H1 (cell line): Measurements from ENCODE around the gene DISC1. TPM values are rescaled to one million over a fixed set of nuclear protein-coding genes. Genes with fewer than 3 reads are reported as not detected.

Experiments
- CTCF ChIA-PET: fragments of 300-600 bp; sonication (Branson Sonifier 250); formaldehyde crosslinking; loops from one replicate; lab custom pipeline; 2021; ENCODE audit not compliant: partially characterized antibody; lab: Charles Lee
- POLR2A ChIA-PET: fragments of 300-600 bp; sonication (Branson Sonifier 250); formaldehyde crosslinking; loops from one replicate; lab custom pipeline; 2021; ENCODE audit warnings: inconsistent platforms; ENCODE audit not compliant: partially characterized antibody; lab: Charles Lee
- DNase-seq, 2 experiments: peaks; one replicate each; pipeline versions ENCODE4 v3.0.0 to v3.0.0-alpha.2; 2010 to 2022; ENCODE audit warnings: low spot score in 2 of 2, low read depth in 1 of 2, mixed read lengths in 1 of 2
- FAIRE-seq: peaks from 2 replicates; lab custom pipeline; 2011; peaks lifted over from hg19 to GRCh38; lab: Jason Lieb, UNC
- H2AFZ ChIP-seq: 2 replicates; pipeline ENCODE4 v1.8.1; 2012; ENCODE audit warnings: low read length, inconsistent platforms
- H2AK5ac ChIP-seq: 2 replicates; pipeline ENCODE4 v1.6.1; 2013; ENCODE audit warnings: low read depth, low read length
- H2BK120ac ChIP-seq: replicated peaks from 2 replicates; pipeline ENCODE3; 2013; ENCODE audit warnings: low read depth, low read length, inconsistent platforms
- H2BK12ac ChIP-seq: 2 replicates; pipeline ENCODE4 v1.6.1; 2013; ENCODE audit warnings: low read depth, low read length
- H2BK15ac ChIP-seq: 2 replicates; pipeline ENCODE4 v1.6.1; 2013; ENCODE audit warnings: low read length
- H2BK20ac ChIP-seq: 2 replicates; pipeline ENCODE4 v1.6.1; 2013; ENCODE audit warnings: low read length
- H2BK5ac ChIP-seq: 2 replicates; pipeline ENCODE4 v1.6.1; 2013; ENCODE audit warnings: low read depth, low read length
- H3K14ac ChIP-seq: 2 replicates; pipeline ENCODE4 v1.6.1; 2013; ENCODE audit warnings: inconsistent platforms; ENCODE audit not compliant: insufficient read length
- H3K18ac ChIP-seq: 2 replicates; pipeline ENCODE4 v1.6.1; 2013; ENCODE audit warnings: low read length; ENCODE audit errors: extremely low read depth
- H3K23ac ChIP-seq: 2 replicates; pipeline ENCODE4 v1.6.1; 2013; ENCODE audit warnings: inconsistent platforms; ENCODE audit not compliant: insufficient read length
- H3K23me2 ChIP-seq: 2 replicates; pipeline ENCODE4 v1.6.1; 2013; ENCODE audit warnings: low read depth, low read length
- H3K27ac ChIP-seq: 2 replicates; pipeline ENCODE4 v1.6.1; 2011; ENCODE audit warnings: low read depth, low read length, inconsistent platforms
- H3K27me3 ChIP-seq, 4 experiments: replicated peaks in 1 of 4; 1 replicate in 1 of 4; 2 replicates in 3 of 4; pipeline versions ENCODE4 v1.6.1 to v1.8.1; 2011 to 2013; ENCODE audit warnings: low read length in 3 of 4, mild to moderate bottlenecking in 3 of 4, inconsistent platforms in 2 of 4, mixed read lengths in 2 of 4, moderate library complexity in 1 of 4; ENCODE audit not compliant: control insufficient read depth in 3 of 4, insufficient read depth in 3 of 4; ENCODE audit errors: extremely low read depth in 1 of 4
- H3K36me3 ChIP-seq, 4 experiments: 2 replicates each; pipeline versions ENCODE4 v1.6.1 to v1.8.1; 2011 to 2013; ENCODE audit warnings: mild to moderate bottlenecking in 4 of 4, low read length in 3 of 4, moderate library complexity in 2 of 4, control low read depth in 1 of 4, inconsistent platforms in 1 of 4; ENCODE audit not compliant: insufficient read depth in 4 of 4, control insufficient read depth in 2 of 4
- H3K4ac ChIP-seq: replicated peaks from 2 replicates; pipeline ENCODE3; 2013; ENCODE audit warnings: low read length, low read depth, mixed read lengths, inconsistent platforms; ENCODE audit not compliant: insufficient read length
- H3K4me1 ChIP-seq, 4 experiments: replicated peaks in 1 of 4; 1 replicate in 1 of 4; 2 replicates in 3 of 4; pipeline versions ENCODE4 v1.6.1 to v1.8.1; 2011 to 2013; ENCODE audit warnings: low read length in 3 of 4, inconsistent platforms in 2 of 4, mixed read lengths in 1 of 4; ENCODE audit not compliant: insufficient read depth in 4 of 4, control insufficient read depth in 3 of 4
- H3K4me2 ChIP-seq, 2 experiments: 2 replicates each; pipeline versions ENCODE4 v1.6.1 to v1.8.1; 2011 to 2013; ENCODE audit warnings: low read depth in 2 of 2, low read length in 2 of 2, control low read depth in 1 of 2, inconsistent platforms in 1 of 2, mild to moderate bottlenecking in 1 of 2; ENCODE audit not compliant: insufficient read depth in 1 of 2
- H3K4me3 ChIP-seq, 4 experiments: fragments of 200-600, 300-600 bp in 1 of 4; sonication (generic), shearing (Covaris generic), sonication (Bioruptor Twin) in 1 of 4; 2 replicates each; pipeline versions ENCODE4 v1.5.1 to v1.8.1; 2011 to 2016; ENCODE audit warnings: low read length in 4 of 4, low read depth in 3 of 4, control low read depth in 2 of 4, inconsistent platforms in 2 of 4, mild to moderate bottlenecking in 2 of 4, mixed read lengths in 1 of 4, moderate library complexity in 1 of 4; ENCODE audit not compliant: insufficient read depth in 2 of 4; ENCODE audit errors: extremely low read depth in 1 of 4
- H3K56ac ChIP-seq: replicated peaks from 2 replicates; pipeline ENCODE3; 2013; ENCODE audit warnings: low read depth, mild to moderate bottlenecking, mixed read lengths, low read length, inconsistent platforms; ENCODE audit not compliant: insufficient read length
- H3K79me1 ChIP-seq: 2 replicates; pipeline ENCODE4 v1.6.1; 2013; ENCODE audit warnings: low read depth, low read length, control low read depth
- H3K79me2 ChIP-seq, 2 experiments: 2 replicates each; pipeline versions ENCODE4 v1.6.1 to v1.8.1; 2012 to 2013; ENCODE audit warnings: low read length in 2 of 2, mild to moderate bottlenecking in 2 of 2, inconsistent platforms in 1 of 2; ENCODE audit not compliant: insufficient read depth in 2 of 2, control insufficient read depth in 1 of 2
- H3K9ac ChIP-seq, 4 experiments: replicated peaks in 1 of 4; 1 replicate in 1 of 4; 2 replicates in 3 of 4; pipeline versions ENCODE4 v1.6.1 to v1.8.1; 2011 to 2013; ENCODE audit warnings: low read depth in 3 of 4, low read length in 3 of 4, control low read depth in 2 of 4, mild to moderate bottlenecking in 2 of 4, moderate library complexity in 2 of 4, inconsistent platforms in 1 of 4; ENCODE audit errors: extremely low read depth in 1 of 4
- H3K9me3 ChIP-seq, 2 experiments: 2 replicates each; pipeline versions ENCODE4 v1.6.1 to v1.8.1; 2012 to 2013; ENCODE audit warnings: mild to moderate bottlenecking in 2 of 2, moderate library complexity in 2 of 2, control low read depth in 1 of 2, inconsistent platforms in 1 of 2, low read depth in 1 of 2, low read length in 1 of 2, mixed read lengths in 1 of 2; ENCODE audit not compliant: insufficient read depth in 2 of 2
- H4K20me1 ChIP-seq, 2 experiments: replicated peaks in 1 of 2; 2 replicates each; pipeline versions ENCODE3 to v1.8.1; 2011 to 2013; ENCODE audit warnings: inconsistent platforms in 2 of 2, low read length in 2 of 2, mild to moderate bottlenecking in 1 of 2; ENCODE audit not compliant: insufficient read depth in 2 of 2, control insufficient read depth in 1 of 2
- H4K5ac ChIP-seq: 2 replicates; pipeline ENCODE4 v1.6.1; 2013; ENCODE audit warnings: low read length, low read depth, mixed read lengths, inconsistent platforms; ENCODE audit not compliant: insufficient read length
- H4K8ac ChIP-seq: 2 replicates; pipeline ENCODE4 v1.8.0; 2013; ENCODE audit warnings: mild to moderate bottlenecking, moderate library complexity, low read length, inconsistent platforms; ENCODE audit not compliant: insufficient read depth; ENCODE audit errors: extremely low read depth
- H4K91ac ChIP-seq: replicated peaks from 2 replicates; pipeline ENCODE3; 2013; ENCODE audit warnings: low read length, mixed read lengths, inconsistent platforms; ENCODE audit not compliant: insufficient read length
- HDAC2 ChIP-seq, 2 experiments: fragments of 300-600 bp in 1 of 2; sonication (generic) in 1 of 2; IDR thresholded peaks; 2 replicates each; pipeline ENCODE4 v1.6.1; 2011 to 2012; ENCODE audit warnings: low read depth in 2 of 2, low read length in 2 of 2, mild to moderate bottlenecking in 2 of 2, moderate library complexity in 2 of 2, borderline replicate concordance in 1 of 2, inconsistent platforms in 1 of 2
- KDM1A ChIP-seq: fragments of 200-600, 300-600 bp; sonication (generic); IDR thresholded peaks from 2 replicates; pipeline ENCODE4 v1.7.1; 2016; ENCODE audit warnings: mild to moderate bottlenecking, low read length, borderline replicate concordance
- WGBS, 2 experiments: shearing (Covaris generic) in 1 of 2; methylation state at CpG; one replicate each; pipeline versions ENCODE4 v1.1.6 to v1.1.7; 2013 to 2015; ENCODE audit warnings: low lambda C conversion rate in 2 of 2, mixed read lengths in 2 of 2, inconsistent platforms in 1 of 2, low coverage in 1 of 2, missing lambda C conversion rate in 1 of 2; ENCODE audit not compliant: insufficient replicate concordance in 2 of 2, insufficient coverage in 1 of 2, insufficient read length in 1 of 2; ENCODE audit errors: extremely low coverage in 1 of 2, missing lambda C conversion rate in 1 of 2; 5-methylcytosine and 5-hydroxymethylcytosine counted together
- polyA plus RNA-seq, 7 experiments: library from polyadenylated mRNA; depleted of rRNA in 3 of 7; stranded (reverse) in 5 of 7; unstranded in 2 of 7; fragments of >200 nt in 5 of 7; fragments of 200-250 nt in 2 of 7; gene quantifications; 1 replicate in 5 of 7; 2 replicates in 1 of 7; 4 replicates in 1 of 7; pipeline versions ENCODE4 v1.2.1 to v1.2.3, GENCODE V29; 2011 to 2013; ENCODE audit warnings: missing spikeins in 2 of 7, mixed read lengths in 2 of 7
- total RNA-seq: library from RNA; stranded (reverse); fragmentation: NEBNext Ultra II Directional; extraction: Animal tissue kit (Norgen Biotek cat#: 25700); gene quantifications from 2 replicates; pipeline ENCODE4 v1.2.1, GENCODE V29; 2021

The DISC1 gene
- total and polyA plus RNA-seq, 2 of the 8 experiments (the other 6 are each of a cell fraction or from before 2014, with no cell fraction given): 1.1 to 3.5 TPM

DNA sequence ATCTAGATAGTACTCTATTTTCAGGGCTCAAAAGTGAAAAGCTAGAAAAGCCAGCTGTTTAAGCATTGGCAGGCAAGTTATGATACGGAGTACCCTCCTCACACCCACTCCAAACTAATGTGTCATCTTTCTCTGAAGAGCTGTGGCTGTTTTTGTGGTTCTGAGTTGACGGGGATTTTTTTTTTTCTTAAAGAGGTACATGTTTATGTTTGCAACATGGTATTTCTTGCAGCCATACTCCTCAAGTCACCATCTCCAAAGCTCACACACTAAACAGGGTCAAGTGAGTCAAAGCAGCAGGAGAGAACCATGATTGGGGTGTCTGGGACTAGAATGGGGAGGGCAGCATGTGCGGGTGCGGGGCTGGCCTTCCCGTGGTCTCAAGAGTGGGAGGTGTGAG lies 347.2 kb downstream of the DISC1 start:
- no peak overlapping the region for H4K91ac ChIP-seq
- H3K79me2 ChIP-seq: no peaks in the 10 kb centered on the region
- no peaks in the 10 kb centered on the region for H4K20me1 ChIP-seq
- no peak overlapping the region for H2BK120ac ChIP-seq
- no peak overlapping the region for H4K5ac ChIP-seq
- H3K18ac ChIP-seq: no peak overlapping the region
- CTCF ChIA-PET: interaction anchor here (0.7 to 2.2 kb wide), 7 partner anchors 9 to 108 kb away, joined by 3 to 11 read pairs (median 3); no protein-coding TSS in a partner anchor
- no peak overlapping the region for H3K4me2 ChIP-seq
- no peak overlapping the region for H2BK20ac ChIP-seq
- no peaks in the 10 kb centered on the region for H3K79me1 ChIP-seq
- H3K9ac ChIP-seq: no peak overlapping the region
- 90% methylated on average over 5 of the region's 5 CpGs; no CpG with 5 or more reads in 1 of the 2 experiments for WGBS, 2 experiments
- H3K27ac ChIP-seq: no peak overlapping the region
- no peak overlapping the region for H4K8ac ChIP-seq
- H3K36me3 ChIP-seq: no peaks in the 10 kb centered on the region
- TF ChIP-seq HDAC2 (IDR thresholded peaks at IDR 0.05; ENCODE audit: borderline replicate concordance in 1 of 2, low read depth in 2 of 2, low read length in 2 of 2) (no peak), KDM1A (no peak)
- DNase-seq (no peak), FAIRE-seq (no peak)
- H3K4me1 ChIP-seq: no peaks in the 10 kb centered on the region
- no peak overlapping the region for H2AFZ ChIP-seq
- no peak overlapping the region for H2BK12ac ChIP-seq
- H2BK15ac ChIP-seq: no peak overlapping the region
- no peaks in the 10 kb centered on the region for H3K23me2 ChIP-seq
- no peaks in the 10 kb centered on the region; a peak in 1 of 7 replicates for H3K27me3 ChIP-seq
- no peak overlapping the region for H3K4me3 ChIP-seq
- no peak overlapping the region for H2AK5ac ChIP-seq
- no peak overlapping the region for H2BK5ac ChIP-seq
- H3K14ac ChIP-seq: no peak overlapping the region
- H3K9me3 ChIP-seq: peaks cover 4 to 6% of the 10 kb centered on the region in 2 experiments; a peak in 2 of 4 replicates
- POLR2A ChIA-PET: no interaction called here
- no peak overlapping the region for H3K56ac ChIP-seq
- no peak overlapping the region for H3K4ac ChIP-seq
- H3K23ac ChIP-seq: no peak overlapping the region
